Loucy (cell line): ENCODE results near the gene DCAF8L1.

ENCODE experiments used
- H2AFZ ChIP-seq: fragments of 200-600 bp; sonication (generic); 2 replicates; pipeline ENCODE4 v1.6.0; 2016; ENCODE audit warnings: antibody characterized with exemption, mild to moderate bottlenecking, low read length, moderate library complexity
- H3F3A ChIP-seq: fragments of 200-600 bp; 2 replicates; pipeline ENCODE4 v1.6.0; 2016; ENCODE audit warnings: antibody characterized with exemption, low read depth, mild to moderate bottlenecking
- H3K27me3 ChIP-seq: fragments of 200-600 bp; sonication (generic); 2 replicates; pipeline ENCODE4 v1.6.1; 2014; ENCODE audit warnings: low read length, mild to moderate bottlenecking; ENCODE audit not compliant: insufficient read depth, poor library complexity, severe bottlenecking
- H3K36me3 ChIP-seq: fragments of 200-600 bp; sonication (generic); 2 replicates; pipeline ENCODE4 v1.6.1; 2016; ENCODE audit warnings: low read length; ENCODE audit not compliant: insufficient read depth
- H3K4me1 ChIP-seq: fragments of 200-600 bp; sonication (generic); 2 replicates; pipeline ENCODE4 v1.5.1; 2014; ENCODE audit warnings: low read length, mild to moderate bottlenecking; ENCODE audit not compliant: insufficient read depth, poor library complexity, severe bottlenecking
- H3K4me2 ChIP-seq: fragments of 200-600 bp; sonication (generic); 2 replicates; pipeline ENCODE4 v1.6.0; 2014; ENCODE audit warnings: antibody characterized with exemption, low read length, low read depth, mild to moderate bottlenecking; ENCODE audit not compliant: poor library complexity, severe bottlenecking
- H3K4me3 ChIP-seq: fragments of 200-600 bp; sonication (generic); 2 replicates; pipeline ENCODE4 v1.5.1; 2014; ENCODE audit warnings: low read length, mild to moderate bottlenecking, mixed read lengths; ENCODE audit not compliant: poor library complexity, severe bottlenecking
- H3K79me2 ChIP-seq: fragments of 200-600 bp; sonication (generic); 2 replicates; pipeline ENCODE4 v1.6.1; 2014; ENCODE audit warnings: low read length; ENCODE audit not compliant: insufficient read depth
- H3K9ac ChIP-seq: fragments of 200-600 bp; sonication (generic); 2 replicates; pipeline ENCODE4 v1.6.0; 2014; ENCODE audit warnings: mild to moderate bottlenecking, low read depth, low read length, moderate library complexity; ENCODE audit not compliant: poor library complexity, severe bottlenecking
- H3K9me2 ChIP-seq: fragments of 200-600 bp; sonication (generic); replicated peaks from 2 replicates; pipeline ENCODE4 v1.6.1; 2016; ENCODE audit warnings: low read depth, low read length, mixed read lengths
- H3K9me3 ChIP-seq: fragments of 200-600 bp; sonication (generic); 2 replicates; pipeline ENCODE4 v1.6.1; 2014; ENCODE audit warnings: mild to moderate bottlenecking, antibody characterized with exemption, low read length, low read depth; ENCODE audit not compliant: insufficient read depth
- H4K20me1 ChIP-seq: fragments of 200-600 bp; sonication (generic); 2 replicates; pipeline ENCODE4 v1.6.0; 2014; ENCODE audit warnings: antibody characterized with exemption, low read length, mild to moderate bottlenecking; ENCODE audit not compliant: insufficient read depth, poor library complexity, severe bottlenecking
- CTCF ChIP-seq: fragments of 200-600 bp; sonication (generic); conservative IDR thresholded peaks from 2 replicates; pipeline ENCODE4 v1.5.1; 2014; ENCODE audit warnings: mild to moderate bottlenecking, antibody characterized with exemption, low read length
- EZH2phosphoT487 ChIP-seq: fragments of 200-600 bp; IDR thresholded peaks from 2 replicates; pipeline ENCODE4 v1.6.1; 2018; ENCODE audit warnings: antibody characterized with exemption, mild to moderate bottlenecking, moderate library complexity, borderline replicate concordance

The DCAF8L1 gene

GRCh38 chrX:28015993-28016392 lies 34.7 kb upstream of the DCAF8L1 start:
- H3K4me1 ChIP-seq = no peaks in the 10 kb centered on the region
- no peak overlapping the region for H3K9ac ChIP-seq
- no peak overlapping the region for H3K4me2 ChIP-seq
- H3K79me2 ChIP-seq = no peaks in the 10 kb centered on the region
- H3K27me3 ChIP-seq = no peaks in the 10 kb centered on the region
- TF ChIP-seq EZH2phosphoT487 (no peak), CTCF (no peak)
- H3K36me3 ChIP-seq = no peaks in the 10 kb centered on the region
- no peaks in the 10 kb centered on the region for H3K9me2 ChIP-seq
- no peaks in the 10 kb centered on the region for H4K20me1 ChIP-seq
- H3K4me3 ChIP-seq = no peak overlapping the region
- H3F3A ChIP-seq = no peaks in the 10 kb centered on the region
- no peak overlapping the region for H2AFZ ChIP-seq
- H3K9me3 ChIP-seq = no peaks in the 10 kb centered on the region

GRCh38 chrX:28010875-28011274 lies 29.6 kb upstream of the DCAF8L1 start:
- no peaks in the 10 kb centered on the region for H3K9me3 ChIP-seq
- no peaks in the 10 kb centered on the region for H3K79me2 ChIP-seq
- H3K4me1 ChIP-seq = no peaks in the 10 kb centered on the region
- H3K4me3 ChIP-seq = no peak overlapping the region
- no peaks in the 10 kb centered on the region for H3K36me3 ChIP-seq
- H2AFZ ChIP-seq = no peak overlapping the region
- no peaks in the 10 kb centered on the region for H3F3A ChIP-seq
- H3K4me2 ChIP-seq = no peak overlapping the region
- TF ChIP-seq EZH2phosphoT487 (no peak), CTCF (no peak)
- no peaks in the 10 kb centered on the region for H4K20me1 ChIP-seq
- no peaks in the 10 kb centered on the region for H3K27me3 ChIP-seq
- H3K9ac ChIP-seq = no peak overlapping the region
- no peaks in the 10 kb centered on the region for H3K9me2 ChIP-seq

- Histone ChIP-seq H4K20me1 (no peaks in the 10 kb centered on the region), H3K9me3 (no peaks in the 10 kb centered on the region), H3K4me3 (no peak overlapping the region), H3K79me2 (no peaks in the 10 kb centered on the region), H3F3A (no peaks in the 10 kb centered on the region), H3K9me2 (no peaks in the 10 kb centered on the region), H3K27me3 (no peaks in the 10 kb centered on the region), H3K4me2 (no peak overlapping the region), H3K36me3 (no peaks in the 10 kb centered on the region), H3K9ac (no peak overlapping the region), H3K4me1 (no peaks in the 10 kb centered on the region), H2AFZ (no peak overlapping the region)
- TF ChIP-seq EZH2phosphoT487 (no peak), CTCF (no peak)
Observed at GRCh38 chrX:27998666-27999065, 17.4 kb upstream of the DCAF8L1 start.
